ENCODE measurements around the gene TRMT10C. TPM values are rescaled to one million over a fixed set of nuclear protein-coding genes. Genes with fewer than 3 reads are reported as not detected.
"Not testable (repeated sequence)": the region's sequence is repeated elsewhere in the genome, so short reads cannot be mapped to it uniquely, and the experiment has no call there.

TRMT10C gene
- polyA plus RNA-seq, 1 of the 3 experiments (the other 2 are of a cell fraction): 13.7 TPM

- DNase-seq; H3K9me2 ChIP-seq; H3K36me3 ChIP-seq (replicated peaks in 1 of 2; ENCODE audit: control insufficient read depth in 1 of 2, insufficient read depth in 2 of 2, low read length in 1 of 2); H2AFZ ChIP-seq (ENCODE audit: low read depth); H4K20me1 ChIP-seq (ENCODE audit: insufficient read depth); H3K9me3 ChIP-seq; H3K4me1 ChIP-seq (ENCODE audit: control insufficient read depth in 1 of 2, insufficient read depth in 2 of 2, low read depth in 1 of 2, low read length in 1 of 2); H3K4me2 ChIP-seq; H3F3A ChIP-seq (replicated peaks; ENCODE audit: insufficient read depth); CTCF ChIA-PET; H3K27ac ChIP-seq (ENCODE audit: low read depth in 2 of 2, low read length in 1 of 2); POLR2A ChIA-PET; H3K27me3 ChIP-seq (ENCODE audit: insufficient read depth); H3K9ac ChIP-seq; H3K4me3 ChIP-seq (ENCODE audit: low read depth in 2 of 2, low read length in 1 of 2); H3K79me2 ChIP-seq (ENCODE audit: insufficient read depth): not testable (repeated sequence)
- WGBS (ENCODE audit: low lambda C conversion rate): 78% methylated on average over 10 of the region's 10 CpGs
Observed at GRCh38 chr3:101605398-101605797, 43.7 kb downstream of the TRMT10C start.

GRCh38 chr3:101611023-101611422 lies 49.4 kb downstream of the TRMT10C start:
- Histone ChIP-seq H4K20me1 (ENCODE audit: insufficient read depth) (no peaks in the 10 kb centered on the region), H3K36me3 (replicated peaks in 1 of 2; ENCODE audit: control insufficient read depth in 1 of 2, insufficient read depth in 2 of 2, low read length in 1 of 2) (no peaks in the 10 kb centered on the region), H3K9ac (no peak overlapping the region), H3K4me2 (no peak overlapping the region), H3K4me3 (ENCODE audit: low read depth in 2 of 2, low read length in 1 of 2) (no peak overlapping the region), H2AFZ (ENCODE audit: low read depth) (no peak overlapping the region), H3K9me2 (no peaks in the 10 kb centered on the region), H3K27me3 (ENCODE audit: insufficient read depth) (no peaks in the 10 kb centered on the region), H3K9me3 (no peaks in the 10 kb centered on the region), H3K4me1 (ENCODE audit: control insufficient read depth in 1 of 2, insufficient read depth in 2 of 2, low read depth in 1 of 2, low read length in 1 of 2) (no peaks in the 10 kb centered on the region), H3K79me2 (ENCODE audit: insufficient read depth) (no peaks in the 10 kb centered on the region), H3K27ac (ENCODE audit: low read depth in 2 of 2, low read length in 1 of 2) (no peak overlapping the region), H3F3A (replicated peaks; ENCODE audit: insufficient read depth) (no peaks in the 10 kb centered on the region)
- TF ChIP-seq SIN3A (IDR thresholded peaks at IDR 0.05; ENCODE audit: borderline replicate concordance, low read depth, low read length) (no peak), EP300 (IDR thresholded peaks at IDR 0.05; ENCODE audit: borderline replicate concordance in 1 of 2, low read depth in 1 of 2, low read length in 1 of 2) (no peak)
- ChIA-PET POLR2A (no interaction called here), CTCF (no interaction called here)
- DNase-seq: no peak
- WGBS (ENCODE audit: low lambda C conversion rate): 97% methylated on average over 2 of the region's 2 CpGs

- H3K79me2 ChIP-seq (ENCODE audit: insufficient read depth); H2AFZ ChIP-seq (ENCODE audit: low read depth); H4K20me1 ChIP-seq (ENCODE audit: insufficient read depth); H3K36me3 ChIP-seq (replicated peaks in 1 of 2; ENCODE audit: control insufficient read depth in 1 of 2, insufficient read depth in 2 of 2, low read length in 1 of 2); H3K4me3 ChIP-seq (ENCODE audit: low read depth in 2 of 2, low read length in 1 of 2); H3K27me3 ChIP-seq (ENCODE audit: insufficient read depth); POLR2A ChIA-PET; DNase-seq; H3K4me1 ChIP-seq (ENCODE audit: control insufficient read depth in 1 of 2, insufficient read depth in 2 of 2, low read depth in 1 of 2, low read length in 1 of 2); CTCF ChIA-PET; H3K9me2 ChIP-seq; H3K9me3 ChIP-seq; H3K27ac ChIP-seq (ENCODE audit: low read depth in 2 of 2, low read length in 1 of 2); H3F3A ChIP-seq (replicated peaks; ENCODE audit: insufficient read depth); H3K4me2 ChIP-seq; H3K9ac ChIP-seq: not testable (repeated sequence)
- WGBS (ENCODE audit: low lambda C conversion rate): 84% methylated on average over 8 of the region's 9 CpGs
Observed at GRCh38 chr3:101613014-101613413, 51.3 kb downstream of the TRMT10C start.

- no peaks in the 10 kb centered on the region for H3K36me3 ChIP-seq (replicated peaks in 1 of 2; ENCODE audit: control insufficient read depth in 1 of 2, insufficient read depth in 2 of 2, low read length in 1 of 2)
- 85% methylated on average over 6 of the region's 6 CpGs for WGBS (ENCODE audit: low lambda C conversion rate)
- no peak overlapping the region for H3K4me2 ChIP-seq
- DNase-seq: no peak
- no peaks in the 10 kb centered on the region for H3K9me3 ChIP-seq
- no peaks in the 10 kb centered on the region for H3K79me2 ChIP-seq (ENCODE audit: insufficient read depth)
- ChIA-PET POLR2A (no interaction called here), CTCF (no interaction called here)
- H2AFZ ChIP-seq (ENCODE audit: low read depth): no peak overlapping the region
- no peak overlapping the region for H3K9ac ChIP-seq
- H3K4me3 ChIP-seq (ENCODE audit: low read depth in 2 of 2, low read length in 1 of 2): no peak overlapping the region
- no peaks in the 10 kb centered on the region for H3K9me2 ChIP-seq
- TF ChIP-seq SMC3 (IDR thresholded peaks at IDR 0.05; ENCODE audit: low read depth, low read length): no peak
- no peaks in the 10 kb centered on the region for H3K27me3 ChIP-seq (ENCODE audit: insufficient read depth)
- H3F3A ChIP-seq (replicated peaks; ENCODE audit: insufficient read depth): no peaks in the 10 kb centered on the region
- H4K20me1 ChIP-seq (ENCODE audit: insufficient read depth): no peaks in the 10 kb centered on the region
- no peak overlapping the region for H3K27ac ChIP-seq (ENCODE audit: low read depth in 2 of 2, low read length in 1 of 2)
- no peaks in the 10 kb centered on the region for H3K4me1 ChIP-seq (ENCODE audit: control insufficient read depth in 1 of 2, insufficient read depth in 2 of 2, low read depth in 1 of 2, low read length in 1 of 2)
Observed at GRCh38 chr3:101615525-101615924, 53.9 kb downstream of the TRMT10C start.

Small RNA genes within 50 kb of the gene (small RNA-seq; reads per million reads assigned to genes)
- gene RNU6-1256P: 0 reads per million in 7 experiments

Other genes starting within 250 kb of the TRMT10C start
- 0.03 and 0.10 TPM in 2 replicates for gene IMPG2, start 241.3 kb upstream of the TRMT10C start, polyA plus RNA-seq (2012; rRNA removed)
- gene SENP7, start 48.7 kb upstream of the TRMT10C start, polyA plus RNA-seq (2012; rRNA removed): 2.7 and 4.5 TPM in 2 replicates
- gene PCNP, start 12.3 kb downstream of the TRMT10C start, polyA plus RNA-seq (2012; rRNA removed): 45.3 and 45.8 TPM in 2 replicates
- gene ZBTB11, start 115.3 kb downstream of the TRMT10C start, polyA plus RNA-seq (2012; rRNA removed): 4.9 and 7.2 TPM in 2 replicates
- 1,143 and 1,159 TPM in 2 replicates for gene RPL24, start 124.8 kb downstream of the TRMT10C start, polyA plus RNA-seq (2012; rRNA removed)
- 1.3 and 1.5 TPM in 2 replicates for gene CEP97, start 162.7 kb downstream of the TRMT10C start, polyA plus RNA-seq (2012; rRNA removed)
- gene NXPE3, start 217.3 kb downstream of the TRMT10C start, polyA plus RNA-seq (2012; rRNA removed): 21.3 and 25.1 TPM in 2 replicates